ENCODE measurements around the gene ARHGAP15.

The ARHGAP15 gene

DNA sequence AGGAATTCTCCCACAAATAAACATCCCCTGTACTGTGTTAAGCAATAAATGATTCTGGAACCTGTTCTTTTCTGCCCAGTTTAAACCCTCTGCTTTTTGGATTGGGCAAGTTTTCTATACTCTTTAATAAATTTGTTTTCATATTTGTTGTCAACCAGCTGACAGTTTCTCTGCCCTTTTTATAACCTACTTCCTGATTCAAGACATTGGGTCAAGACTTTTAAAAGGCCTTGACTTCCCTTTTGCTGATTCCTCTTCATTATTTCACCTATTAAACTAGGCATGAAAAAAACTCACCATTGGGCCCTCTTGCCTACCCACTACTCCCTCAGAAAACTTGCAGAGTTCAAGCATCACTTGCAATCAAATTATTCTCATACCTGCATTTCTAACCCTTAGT lies 459.5 kb downstream of the ARHGAP15 start:
- no peak overlapping the region for H3K9ac ChIP-seq (ENCODE audit: low read length)
- TF ChIP-seq EZH2phosphoT487 (IDR thresholded peaks at IDR 0.05; ENCODE audit: low read length) (no peak), EZH2 (optimal IDR thresholded peaks at IDR 0.05; ENCODE audit: low read depth, low read length) (no peak), CTCF (IDR thresholded peaks at IDR 0.05; ENCODE audit: low read length) (no peak)

DNA sequence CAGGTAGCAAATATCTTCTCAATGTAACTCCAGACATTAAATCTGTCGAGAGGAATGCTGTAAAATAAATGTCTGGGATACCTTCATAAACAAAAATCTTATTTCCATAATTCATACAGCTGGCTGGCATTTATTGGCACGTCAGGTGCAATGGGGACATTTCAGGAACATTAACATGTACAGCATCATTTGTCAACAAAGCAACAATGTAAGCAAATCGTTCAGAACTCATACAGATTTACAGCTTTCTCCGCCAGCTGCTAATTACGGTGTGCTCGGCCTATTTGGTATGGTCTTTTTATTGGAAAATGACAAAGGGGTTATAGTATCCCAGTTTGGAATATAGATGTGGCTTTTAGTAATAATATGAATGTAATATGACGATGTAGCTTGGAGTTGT lies 464.9 kb downstream of the ARHGAP15 start:
- H2AFZ ChIP-seq (ENCODE audit: low read length): no peak overlapping the region
- H3K36me3 ChIP-seq (replicated peaks; ENCODE audit: insufficient read depth, low read length): no peaks in the 10 kb centered on the region
- H3K4me2 ChIP-seq (ENCODE audit: low read depth, low read length): no peak overlapping the region
- no peaks in the 10 kb centered on the region for H4K20me1 ChIP-seq (ENCODE audit: insufficient read depth, low read length)
- no peak overlapping the region for H3K27ac ChIP-seq (ENCODE audit: low read length)
- H3K4me3 ChIP-seq (ENCODE audit: low read length): no peak overlapping the region
- no peaks in the 10 kb centered on the region for H3K27me3 ChIP-seq (replicated peaks; ENCODE audit: insufficient read depth, low read length)
- no peaks in the 10 kb centered on the region for H3K79me2 ChIP-seq (ENCODE audit: low read length)
- no peak overlapping the region for H3K9ac ChIP-seq (ENCODE audit: low read length)
- DNase-seq: no peak
- H3K4me1 ChIP-seq (ENCODE audit: low read length): no peaks in the 10 kb centered on the region
- H3K9me2 ChIP-seq (replicated peaks; ENCODE audit: insufficient read depth, low read length): no peaks in the 10 kb centered on the region
- no peaks in the 10 kb centered on the region for H3K9me3 ChIP-seq (replicated peaks; ENCODE audit: insufficient read depth, low read length)
- no peaks in the 10 kb centered on the region for H3F3A ChIP-seq (ENCODE audit: insufficient read depth, low read length)
- no peak for TF ChIP-seq EZH2 (optimal IDR thresholded peaks at IDR 0.05; ENCODE audit: low read depth, low read length)
- no peak for TF ChIP-seq EZH2phosphoT487 (IDR thresholded peaks at IDR 0.05; ENCODE audit: low read length)
- TF ChIP-seq CTCF (IDR thresholded peaks at IDR 0.05; ENCODE audit: low read length): no peak

More for the DNA sequence above, 459.5 kb downstream of the ARHGAP15 start:
- H3K9me3 ChIP-seq (replicated peaks; ENCODE audit: insufficient read depth, low read length): no peaks in the 10 kb centered on the region
- H3K27me3 ChIP-seq (replicated peaks; ENCODE audit: insufficient read depth, low read length): no peaks in the 10 kb centered on the region
- no peaks in the 10 kb centered on the region for H4K20me1 ChIP-seq (ENCODE audit: insufficient read depth, low read length)
- no peak overlapping the region for H3K4me2 ChIP-seq (ENCODE audit: low read depth, low read length)
- H3K36me3 ChIP-seq (replicated peaks; ENCODE audit: insufficient read depth, low read length): no peaks in the 10 kb centered on the region
- H3K79me2 ChIP-seq (ENCODE audit: low read length): no peaks in the 10 kb centered on the region
- H2AFZ ChIP-seq (ENCODE audit: low read length): no peak overlapping the region
- no peak for DNase-seq
- no peaks in the 10 kb centered on the region for H3F3A ChIP-seq (ENCODE audit: insufficient read depth, low read length)
- no peaks in the 10 kb centered on the region for H3K9me2 ChIP-seq (replicated peaks; ENCODE audit: insufficient read depth, low read length)
- no peak overlapping the region for H3K4me3 ChIP-seq (ENCODE audit: low read length)
- H3K4me1 ChIP-seq (ENCODE audit: low read length): no peaks in the 10 kb centered on the region
- no peak overlapping the region for H3K27ac ChIP-seq (ENCODE audit: low read length)

GRCh38 chr2:143594745-143595144 lies 465.5 kb downstream of the ARHGAP15 start:
- no peaks in the 10 kb centered on the region for H3K79me2 ChIP-seq (ENCODE audit: low read length)
- no peak for TF ChIP-seq CTCF (IDR thresholded peaks at IDR 0.05; ENCODE audit: low read length)
- TF ChIP-seq EZH2phosphoT487 (IDR thresholded peaks at IDR 0.05; ENCODE audit: low read length): no peak
- H3K4me1 ChIP-seq (ENCODE audit: low read length): no peaks in the 10 kb centered on the region
- H3K4me3 ChIP-seq (ENCODE audit: low read length): no peak overlapping the region
- no peaks in the 10 kb centered on the region for H3K9me2 ChIP-seq (replicated peaks; ENCODE audit: insufficient read depth, low read length)
- no peaks in the 10 kb centered on the region for H4K20me1 ChIP-seq (ENCODE audit: insufficient read depth, low read length)
- H3K27me3 ChIP-seq (replicated peaks; ENCODE audit: insufficient read depth, low read length): no peaks in the 10 kb centered on the region
- no peaks in the 10 kb centered on the region for H3F3A ChIP-seq (ENCODE audit: insufficient read depth, low read length)
- no peak for DNase-seq
- H2AFZ ChIP-seq (ENCODE audit: low read length): no peak overlapping the region
- H3K27ac ChIP-seq (ENCODE audit: low read length): no peak overlapping the region
- no peak overlapping the region for H3K9ac ChIP-seq (ENCODE audit: low read length)
- no peak overlapping the region for H3K4me2 ChIP-seq (ENCODE audit: low read depth, low read length)
- H3K36me3 ChIP-seq (replicated peaks; ENCODE audit: insufficient read depth, low read length): no peaks in the 10 kb centered on the region
- no peaks in the 10 kb centered on the region for H3K9me3 ChIP-seq (replicated peaks; ENCODE audit: insufficient read depth, low read length)

Measured in MM.1S (cell line).